ENCODE data around the gene LUM.

LUM gene

GRCh38 chr12:91074154-91074709, 37.1 kb downstream of the LUM start:
- no peak for DNase-seq

- DNase-seq, result no peak
Observed at GRCh38 chr12:91073426-91073825, 37.9 kb downstream of the LUM start.

GRCh38 chr12:91072931-91073330, 38.4 kb downstream of the LUM start:
- no peak for DNase-seq

GRCh38 chr12:91070936-91071335, 40.4 kb downstream of the LUM start:
- no peak for DNase-seq

GRCh38 chr12:91065396-91065795, 45.9 kb downstream of the LUM start:
- no peak for DNase-seq

GRCh38 chr12:91064640-91065039, 46.7 kb downstream of the LUM start:
- no peak for DNase-seq

GRCh38 chr12:91061091-91061490, 50.2 kb downstream of the LUM start:
- DNase-seq, result no peak

- DNase-seq, result no peak
Observed at GRCh38 chr12:91059211-91059610, 52.1 kb downstream of the LUM start.

- no peak for DNase-seq
Observed at GRCh38 chr12:91058786-91059185, 52.5 kb downstream of the LUM start.

GRCh38 chr12:91057368-91058165, 53.7 kb downstream of the LUM start, which contains the start of gene KERA:
Gene KERA, minus strand, starts transcription at chr12:91058024. Its CDS starts 1,743 bp downstream, at chr12:91056281.
- no peak for DNase-seq

GRCh38 chr12:91056488-91056887, 54.8 kb downstream of the LUM start:
- DNase-seq, result no peak

- DNase-seq, result no peak
Observed at GRCh38 chr12:91055976-91056375, 55.3 kb downstream of the LUM start.

- DNase-seq, result no peak
Observed at GRCh38 chr12:91053951-91054715, 57.2 kb downstream of the LUM start.
